C4-2B (cell line): ENCODE data around the gene FAM3B.
"Not testable (repeated sequence)": the region's sequence is repeated elsewhere in the genome, so short reads cannot be mapped to it uniquely, and the experiment has no call there.

ENCODE experiments used
- H3K27ac ChIP-seq: fragments of 450-650 bp; 2 replicates; pipeline ENCODE4 v1.5.1; 2017
- ZFX ChIP-seq: fragments of 450-650 bp; IDR thresholded peaks from 2 replicates; pipeline ENCODE4 v1.6.1; 2017
- TF ChIP-seq, protein P1 (sequence below): fragments of 450-650 bp; conservative IDR thresholded peaks from 2 replicates; pipeline ENCODE4 v1.5.1; 2017; ENCODE audit warnings: mild to moderate bottlenecking

Gene FAM3B

DNA sequence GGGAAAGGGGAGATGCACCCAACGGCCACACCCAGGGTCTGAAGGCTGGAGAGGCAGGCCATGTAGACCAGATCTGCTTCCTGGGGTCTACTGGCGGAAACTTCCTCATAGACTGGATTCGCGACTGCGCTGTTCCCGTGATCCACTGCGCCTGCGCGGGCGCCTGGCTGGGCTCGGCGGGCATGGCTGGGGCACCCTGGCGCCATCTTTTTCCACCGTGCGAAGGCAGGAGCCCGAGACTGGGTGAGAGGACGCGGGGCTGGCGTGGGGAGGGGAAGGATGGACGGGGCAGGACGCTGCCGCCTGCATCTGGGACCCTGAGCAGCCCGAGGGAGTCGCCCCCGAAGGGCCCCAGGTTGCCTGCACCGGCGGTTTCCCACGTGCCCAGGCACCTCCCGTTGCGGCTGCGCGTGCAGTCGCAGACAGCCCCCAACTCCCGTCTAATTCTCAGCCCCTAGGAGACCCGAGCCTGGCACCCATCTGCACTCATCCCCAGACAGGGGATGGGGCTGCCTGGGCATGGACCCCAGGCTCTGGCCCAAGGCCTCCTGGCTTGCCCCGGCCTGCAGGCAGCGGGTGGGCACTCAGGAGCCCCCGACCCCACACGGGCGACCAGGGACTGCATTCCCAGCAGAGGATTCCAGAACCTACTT lies 12.4 kb upstream of the FAM3B start:
- TF ChIP-seq, protein P1, sequence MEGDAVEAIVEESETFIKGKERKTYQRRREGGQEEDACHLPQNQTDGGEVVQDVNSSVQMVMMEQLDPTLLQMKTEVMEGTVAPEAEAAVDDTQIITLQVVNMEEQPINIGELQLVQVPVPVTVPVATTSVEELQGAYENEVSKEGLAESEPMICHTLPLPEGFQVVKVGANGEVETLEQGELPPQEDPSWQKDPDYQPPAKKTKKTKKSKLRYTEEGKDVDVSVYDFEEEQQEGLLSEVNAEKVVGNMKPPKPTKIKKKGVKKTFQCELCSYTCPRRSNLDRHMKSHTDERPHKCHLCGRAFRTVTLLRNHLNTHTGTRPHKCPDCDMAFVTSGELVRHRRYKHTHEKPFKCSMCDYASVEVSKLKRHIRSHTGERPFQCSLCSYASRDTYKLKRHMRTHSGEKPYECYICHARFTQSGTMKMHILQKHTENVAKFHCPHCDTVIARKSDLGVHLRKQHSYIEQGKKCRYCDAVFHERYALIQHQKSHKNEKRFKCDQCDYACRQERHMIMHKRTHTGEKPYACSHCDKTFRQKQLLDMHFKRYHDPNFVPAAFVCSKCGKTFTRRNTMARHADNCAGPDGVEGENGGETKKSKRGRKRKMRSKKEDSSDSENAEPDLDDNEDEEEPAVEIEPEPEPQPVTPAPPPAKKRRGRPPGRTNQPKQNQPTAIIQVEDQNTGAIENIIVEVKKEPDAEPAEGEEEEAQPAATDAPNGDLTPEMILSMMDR = no peak
- no peak overlapping the region for H3K27ac ChIP-seq

DNA sequence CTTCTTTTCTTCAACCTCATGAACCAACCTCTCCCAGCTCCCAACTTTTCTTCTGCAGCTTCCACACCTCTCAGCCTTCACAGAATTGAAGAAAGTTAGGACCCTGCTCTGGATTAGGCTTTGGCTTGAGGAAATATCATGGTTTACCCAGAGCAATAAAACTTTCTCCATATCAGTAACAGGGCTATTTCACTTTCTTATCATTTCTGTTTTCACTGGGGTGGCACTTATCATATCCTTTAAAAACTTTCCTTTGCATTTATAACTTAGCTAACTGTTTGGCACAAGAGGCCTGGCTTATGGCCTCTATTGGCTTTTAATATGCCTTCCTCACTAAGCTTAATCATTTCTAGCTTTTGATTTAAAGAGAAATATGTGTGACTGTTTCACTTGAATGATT lies 9.4 kb upstream of the FAM3B start:
- TF ChIP-seq ZFX = no peak
- TF ChIP-seq, protein P1 = no peak
- no peak overlapping the region for H3K27ac ChIP-seq

DNA sequence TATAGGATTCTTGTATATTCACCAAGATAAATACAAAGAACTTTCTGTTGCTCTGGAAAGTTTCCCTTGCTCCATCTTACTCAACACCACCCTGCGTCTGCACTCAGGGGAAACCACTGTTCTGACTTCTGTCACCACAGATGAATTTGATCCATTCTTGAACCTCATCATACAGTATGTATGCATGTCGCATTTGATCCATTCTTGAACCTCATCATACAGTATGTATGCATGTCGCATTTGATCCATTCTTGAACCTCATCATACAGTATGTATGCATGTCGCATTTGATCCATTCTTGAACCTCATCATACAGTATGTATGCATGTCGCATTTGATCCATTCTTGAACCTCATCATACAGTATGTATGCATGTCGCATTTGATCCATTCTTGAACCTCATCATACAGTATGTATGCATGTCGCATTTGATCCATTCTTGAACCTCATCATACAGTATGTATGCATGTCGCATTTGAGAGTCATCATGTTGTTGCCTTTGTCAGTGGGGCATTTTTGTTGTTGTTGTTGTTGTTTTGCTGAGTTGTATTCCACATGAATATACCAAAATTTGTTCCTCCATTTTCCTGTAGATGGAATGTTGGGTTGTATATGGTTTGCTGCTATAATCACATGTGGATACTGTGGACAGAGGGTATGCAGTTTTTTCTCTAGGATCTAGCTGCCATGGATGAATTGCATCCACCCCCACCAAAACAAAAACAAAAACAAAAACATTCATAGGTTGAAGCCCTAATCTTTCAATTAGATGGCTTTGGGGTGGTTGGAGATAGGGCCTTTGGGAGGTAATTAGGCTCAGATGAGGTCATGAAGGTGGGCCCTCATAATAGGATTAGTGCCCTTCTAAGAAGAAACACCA lies 3.1 kb upstream of the FAM3B start:
- H3K27ac ChIP-seq = not testable (repeated sequence)

DNA sequence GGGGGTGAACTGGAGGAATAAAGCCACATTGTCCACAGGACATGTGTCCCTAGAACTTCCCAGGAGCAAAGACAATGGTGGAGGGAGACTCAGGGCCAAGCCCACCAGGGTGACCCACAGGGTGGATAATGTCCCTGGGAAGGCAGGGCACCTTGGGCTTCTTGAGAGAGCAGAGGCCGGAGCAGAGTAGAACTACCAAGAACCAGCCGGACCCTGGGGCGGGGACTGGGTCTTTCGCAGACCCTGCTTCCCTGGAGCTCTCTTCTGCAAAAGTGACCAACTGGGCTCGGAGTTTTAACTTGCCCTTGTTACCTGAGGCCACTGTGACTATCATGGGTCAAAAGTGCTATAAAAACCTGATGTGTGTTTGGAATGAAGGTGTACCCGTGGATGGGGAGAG lies 875 bp upstream of the FAM3B start:
- TF ChIP-seq, protein P1 = no peak
- TF ChIP-seq ZFX = no peak
- H3K27ac ChIP-seq = no peak overlapping the region

DNA sequence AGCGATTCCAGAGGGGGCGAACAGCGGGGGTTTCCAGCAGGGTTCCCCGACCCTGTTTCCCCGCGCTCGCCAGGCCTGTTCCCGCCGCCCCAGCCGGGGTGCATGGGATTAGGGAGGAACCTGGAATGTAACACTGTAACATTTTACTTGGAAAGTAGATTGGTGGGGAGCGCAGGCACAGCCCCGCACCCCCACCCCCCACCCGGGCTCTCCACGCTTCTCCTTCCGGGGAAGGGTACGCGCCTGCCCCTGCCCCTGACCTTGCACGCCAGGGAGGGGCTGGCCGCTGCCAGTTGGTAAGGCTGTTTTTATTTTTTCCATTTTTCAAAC lies 427 bp downstream of the FAM3B start:
- no peak overlapping the region for H3K27ac ChIP-seq
- TF ChIP-seq, protein P1 = no peak
- no peak for TF ChIP-seq ZFX

DNA sequence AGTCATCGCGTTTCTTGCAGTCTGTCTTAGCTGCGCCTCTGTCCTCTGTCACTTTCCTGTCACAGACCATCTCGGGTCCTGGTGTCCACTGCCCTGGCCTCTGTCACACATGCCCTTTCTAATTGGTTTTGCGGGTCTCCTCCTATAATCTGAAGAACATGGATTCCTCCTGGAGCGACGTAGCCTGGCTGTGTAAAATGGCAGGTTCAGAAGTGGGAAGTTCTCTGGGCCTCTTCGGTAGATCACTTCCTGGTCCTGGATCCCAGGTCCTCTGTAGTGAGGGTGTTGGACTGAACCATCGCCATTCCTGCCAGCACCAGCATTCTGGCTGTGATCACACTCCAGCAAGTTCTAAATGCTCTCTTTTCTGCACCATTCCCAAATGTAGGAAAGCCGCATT lies 857 bp downstream of the FAM3B start:
- TF ChIP-seq ZFX = no peak
- TF ChIP-seq, protein P1 = no peak
- H3K27ac ChIP-seq = no peak overlapping the region

DNA sequence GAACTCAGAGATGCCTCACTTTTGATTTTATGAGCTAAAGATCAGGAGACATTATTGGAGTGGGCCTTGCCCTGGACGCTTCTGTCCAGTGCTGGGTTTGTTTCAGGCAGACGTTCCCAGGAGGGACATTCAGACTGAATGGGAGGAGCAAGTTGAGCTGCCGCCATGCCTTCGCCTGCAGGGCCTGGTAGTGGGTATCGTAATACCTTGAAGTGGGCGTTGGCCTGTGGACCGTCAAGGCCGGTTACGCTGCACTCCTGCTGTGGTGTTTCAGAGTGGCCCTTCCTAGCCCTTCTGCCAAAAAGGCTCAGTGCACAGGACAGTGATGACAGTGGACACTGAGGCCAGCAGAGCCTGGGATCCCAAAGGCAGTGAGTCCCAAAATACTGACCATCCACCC lies 1.6 kb downstream of the FAM3B start:
- TF ChIP-seq, protein P1 = no peak
- no peak for TF ChIP-seq ZFX
- no peak overlapping the region for H3K27ac ChIP-seq
